ENCODE results near the gene CLEC4D.

The CLEC4D gene

GRCh38 chr12:8547645-8548044 lies 34.3 kb downstream of the CLEC4D start:
- H3K4me3 ChIP-seq (ENCODE audit: low read depth, low read length) = no peak overlapping the region
- CTCF ChIA-PET = interaction anchor here (2.2 kb wide), 1 partner anchor 502 kb away, joined by 7 read pairs; no protein-coding TSS in a partner anchor
- no peak for TF ChIP-seq CTCF (IDR thresholded peaks at IDR 0.05; ENCODE audit: insufficient read depth, low read length, missing control alignments)
- no peak for DNase-seq (ENCODE audit: low read depth, low spot score)
- POLR2A ChIA-PET = no interaction called here

GRCh38 chr12:8548192-8548591 lies 34.9 kb downstream of the CLEC4D start:
- DNase-seq (ENCODE audit: low read depth, low spot score) = no peak
- no peak for TF ChIP-seq CTCF (IDR thresholded peaks at IDR 0.05; ENCODE audit: insufficient read depth, low read length, missing control alignments)
- ChIA-PET POLR2A (no interaction called here), CTCF (interaction anchor here (2.2 kb wide), 1 partner anchor 501 kb away, joined by 7 read pairs; no protein-coding TSS in a partner anchor)
- H3K4me3 ChIP-seq (ENCODE audit: low read depth, low read length) = no peak overlapping the region

- CTCF ChIA-PET = interaction anchor here (2.2 kb wide), 1 partner anchor 500 kb away, joined by 7 read pairs; no protein-coding TSS in a partner anchor
- POLR2A ChIA-PET = no interaction called here
- no peak overlapping the region for H3K4me3 ChIP-seq (ENCODE audit: low read depth, low read length)
- no peak for TF ChIP-seq CTCF (IDR thresholded peaks at IDR 0.05; ENCODE audit: insufficient read depth, low read length, missing control alignments)
- no peak for DNase-seq (ENCODE audit: low read depth, low spot score)
Measured at GRCh38 chr12:8549381-8549780, 36.1 kb downstream of the CLEC4D start.

GRCh38 chr12:8553088-8553627 lies 39.9 kb downstream of the CLEC4D start:
- no peak for DNase-seq (ENCODE audit: low read depth, low spot score)
- CTCF ChIA-PET = interaction anchor here (1.8 kb wide), 1 partner anchor 9 kb away, joined by 5 read pairs; no protein-coding TSS in a partner anchor

GRCh38 chr12:8554451-8555195 lies 41.3 kb downstream of the CLEC4D start:
- TF ChIP-seq CTCF (IDR thresholded peaks at IDR 0.05; ENCODE audit: insufficient read depth, low read length, missing control alignments) = no peak
- ChIA-PET POLR2A (no interaction called here), CTCF (interaction anchor here (1.2 kb wide), 1 partner anchor 10 kb away, joined by 6 read pairs; no protein-coding TSS in a partner anchor)
- DNase-seq (ENCODE audit: low read depth, low spot score) = no peak
- no peak overlapping the region for H3K4me3 ChIP-seq (ENCODE audit: low read depth, low read length)

More at GRCh38 chr12:8553088-8553627, 39.9 kb downstream of the CLEC4D start:
- POLR2A ChIA-PET = no interaction called here
- no peak overlapping the region for H3K4me3 ChIP-seq (ENCODE audit: low read depth, low read length)
- TF ChIP-seq CTCF (IDR thresholded peaks at IDR 0.05; ENCODE audit: insufficient read depth, low read length, missing control alignments) = no peak

GRCh38 chr12:8556531-8557097 lies 43.3 kb downstream of the CLEC4D start:
- no peak for TF ChIP-seq CTCF (IDR thresholded peaks at IDR 0.05; ENCODE audit: insufficient read depth, low read length, missing control alignments)
- no peak for DNase-seq (ENCODE audit: low read depth, low spot score)
- H3K4me3 ChIP-seq (ENCODE audit: low read depth, low read length) = no peak overlapping the region
- POLR2A ChIA-PET = no interaction called here
- CTCF ChIA-PET = interaction anchor here (2.3 kb wide), 1 partner anchor 12 kb away, joined by 7 read pairs; no protein-coding TSS in a partner anchor
